Subcutaneous adipose tissue (tissue), 4 donors: ENCODE results near the gene CD8B2. TPM values are rescaled to one million over a fixed set of nuclear protein-coding genes. Genes with fewer than 3 reads are reported as not detected.
"Not testable (repeated sequence)": the region's sequence is repeated elsewhere in the genome, so short reads cannot be mapped to it uniquely, and the experiment has no call there.

Experiments
- CTCF ChIP-seq: fragments of 450-650 bp; IDR thresholded peaks from one replicate; pipeline ENCODE4 v1.5.1; 2016; ENCODE audit warnings: low read depth, mild to moderate bottlenecking, control low read depth, antibody characterized with exemption, moderate library complexity
- total RNA-seq, 4 donors: library from RNA; depleted of rRNA; stranded (reverse); fragments of >200 nt; gene quantifications; one replicate each; pipeline ENCODE4 v1.1.0, GENCODE V29; 2016

CD8B2 gene
- total RNA-seq = not detected

DNA sequence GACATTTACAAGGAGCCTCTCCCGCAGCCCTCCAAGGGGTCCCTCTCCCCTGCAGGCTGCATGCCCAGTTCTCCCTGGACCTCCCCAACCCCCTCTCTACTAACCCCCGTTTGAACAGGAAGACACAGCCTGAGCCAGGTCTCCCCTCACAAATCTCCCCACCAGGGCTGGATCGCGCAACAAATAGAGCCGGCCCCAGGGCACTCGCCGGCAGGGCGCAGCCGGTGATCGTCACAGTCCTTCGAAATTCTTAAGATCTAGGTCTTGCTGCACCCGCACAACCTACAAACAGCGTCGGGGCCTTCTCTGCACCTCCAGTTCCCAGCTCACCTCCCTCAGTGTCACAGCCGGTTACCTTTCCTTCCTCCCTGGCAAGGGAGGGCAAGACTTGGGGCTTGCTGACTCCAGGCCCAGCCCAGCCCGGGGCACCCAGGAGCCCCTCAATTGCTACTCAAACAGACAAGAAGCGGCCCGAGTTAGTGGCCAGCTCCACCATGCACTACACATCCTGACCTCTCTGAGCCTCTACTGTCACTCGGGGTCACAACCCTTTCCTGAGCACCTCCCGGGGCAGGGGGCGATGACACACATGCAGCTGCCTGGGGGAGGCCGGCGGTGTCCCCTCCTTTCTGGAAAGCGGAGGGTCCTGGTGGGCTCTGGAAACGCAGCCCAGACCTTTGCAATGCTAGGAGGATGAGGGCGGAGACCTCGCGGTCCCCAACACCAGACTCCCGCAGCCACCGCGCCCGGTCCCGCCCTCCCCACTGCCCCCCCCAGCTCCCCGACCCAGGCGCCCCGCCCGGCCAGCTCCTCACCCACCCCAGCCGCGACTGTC, at the start of gene CD8B2:
CD8B2 (plus strand) TSS at position 814 of the 835 bp plus-strand sequence. CDS start 63 bp downstream, outside the sequence.
- TF ChIP-seq CTCF = not testable (repeated sequence)

GRCh38 chr2:106468107-106468506, 19.1 kb upstream of the CD8B2 start, which contains the start of gene RGPD3:
Gene RGPD3, minus strand, starts transcription at chr2:106468413. Its CDS starts 125 bp downstream, at chr2:106468288.
- not testable (repeated sequence) for TF ChIP-seq CTCF

DNA sequence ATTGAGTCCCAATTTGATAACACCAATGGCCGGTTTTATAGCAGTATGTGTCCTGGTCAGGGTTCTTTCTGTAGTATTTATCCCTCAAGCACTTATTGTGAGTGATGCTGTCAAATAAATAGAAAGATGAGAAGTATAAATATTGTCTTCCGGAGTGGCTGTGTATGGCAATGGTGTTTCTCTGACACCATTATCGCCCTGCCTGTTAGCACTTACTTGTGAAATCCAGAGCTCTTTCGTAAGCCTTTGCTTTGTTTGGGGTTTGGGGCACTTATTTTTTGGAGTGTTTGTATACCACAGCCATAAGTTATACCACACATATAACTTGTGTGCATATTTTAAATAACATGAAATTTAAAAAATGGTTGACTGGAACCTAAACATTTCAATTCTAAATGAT, 29.3 kb downstream of the CD8B2 start:
- no peak for TF ChIP-seq CTCF

DNA sequence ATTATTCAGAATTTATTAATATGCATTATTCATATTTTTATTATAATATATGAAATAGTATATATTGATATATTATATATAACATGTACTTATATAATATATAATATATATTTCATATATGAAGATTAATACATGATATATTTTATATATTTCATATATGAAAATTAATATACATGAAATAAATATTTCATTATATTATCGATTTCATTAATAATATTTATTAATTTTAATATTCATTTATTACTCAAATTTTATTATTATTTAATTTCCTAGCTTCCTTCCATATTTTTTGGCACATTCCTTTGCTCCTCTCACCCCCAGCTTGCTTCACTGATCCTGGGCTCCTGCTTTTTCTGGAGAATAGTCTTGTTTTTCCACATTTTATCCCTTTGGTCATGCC, 29.7 kb downstream of the CD8B2 start:
- no peak for TF ChIP-seq CTCF

DNA sequence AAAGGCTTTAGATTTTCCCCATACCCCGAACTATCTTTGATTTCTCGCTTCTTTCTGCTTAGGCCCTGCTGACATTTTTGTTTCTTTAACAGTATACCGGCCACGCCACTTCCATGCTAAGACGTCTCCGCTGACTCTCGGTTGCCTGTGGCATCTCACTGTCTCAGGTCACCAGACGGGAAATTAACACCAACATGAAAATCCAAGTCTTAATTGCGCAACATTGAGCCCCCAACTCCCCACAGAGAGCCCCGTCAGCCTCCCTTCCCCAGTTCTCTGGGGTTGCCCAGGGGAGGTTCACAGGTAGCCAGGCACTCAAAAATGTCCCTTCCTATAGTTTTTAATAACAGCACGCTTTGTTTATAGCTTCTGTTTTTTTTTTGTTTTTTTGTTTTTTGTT, 30.2 kb downstream of the CD8B2 start:
- no peak for TF ChIP-seq CTCF

GRCh38 chr2:106519767-106520166, 32.6 kb downstream of the CD8B2 start:
- no peak for TF ChIP-seq CTCF

- TF ChIP-seq CTCF = no peak
Measured at GRCh38 chr2:106521016-106521415, 33.9 kb downstream of the CD8B2 start.
